Spleen (tissue), 11 donors: ENCODE data around the gene ZNF831. TPM values are rescaled to one million over a fixed set of nuclear protein-coding genes. Genes with fewer than 3 reads are reported as not detected.
A peak's percentile ranks its signal among the peaks of the same experiment; 100 is the strongest.

Experiments used
- DNase-seq: peaks from one replicate; pipeline ENCODE4 v3.0.0-alpha.2; 2020
- H3K27ac ChIP-seq, 8 donors: fragments of 200-600 bp; sonication (generic) in 7 of 8; 1 replicate in 4 of 8; 2 replicates in 4 of 8; pipeline versions ENCODE4 v1.5.0 to v1.8.0; 2016 to 2021; ENCODE audit warnings: inconsistent platforms in 4 of 8, mild to moderate bottlenecking in 4 of 8, moderate library complexity in 1 of 8
- H3K27me3 ChIP-seq, 7 donors: fragments of 200-600 bp; sonication (generic) in 6 of 7; replicated peaks in 1 of 7; 1 replicate in 4 of 7; 2 replicates in 3 of 7; pipeline versions ENCODE4 v1.5.0 to v1.8.0; 2016 to 2021; ENCODE audit warnings: inconsistent platforms in 3 of 7, mild to moderate bottlenecking in 1 of 7
- H3K36me3 ChIP-seq, 6 donors: fragments of 200-600 bp; sonication (generic) in 5 of 6; 1 replicate in 4 of 6; 2 replicates in 2 of 6; pipeline versions ENCODE4 v1.5.0 to v1.8.0; 2016 to 2021; ENCODE audit warnings: inconsistent platforms in 2 of 6
- H3K4me1 ChIP-seq, 6 donors: fragments of 200-600 bp; sonication (generic) in 5 of 6; 1 replicate in 3 of 6; 2 replicates in 3 of 6; pipeline versions ENCODE4 v1.5.0 to v1.8.0; 2016 to 2021; ENCODE audit warnings: inconsistent platforms in 3 of 6
- H3K4me3 ChIP-seq, 8 donors: fragments of 200-600 bp; sonication (generic) in 7 of 8; 1 replicate in 4 of 8; 2 replicates in 4 of 8; pipeline versions ENCODE4 v1.5.0 to v1.8.0; 2016 to 2021; ENCODE audit warnings: inconsistent platforms in 4 of 8, mild to moderate bottlenecking in 4 of 8, moderate library complexity in 2 of 8
- H3K9me3 ChIP-seq, 8 donors: fragments of 200-600 bp; sonication (generic) in 7 of 8; 1 replicate in 4 of 8; 2 replicates in 4 of 8; pipeline versions ENCODE4 v1.5.0 to v1.8.0; 2016 to 2021; ENCODE audit warnings: inconsistent platforms in 4 of 8
- CTCF ChIP-seq, 11 experiments: fragments of 200-600 bp in 7 of 11; fragments of 450-650 bp in 4 of 11; sonication (generic) in 4 of 11; IDR thresholded peaks in 8 of 11; conservative IDR thresholded peaks in 3 of 11; 1 replicate in 7 of 11; 2 replicates in 4 of 11; pipeline versions ENCODE4 v1.4.0 to v1.8.0; 2016 to 2021; ENCODE audit warnings: antibody characterized with exemption in 11 of 11, inconsistent platforms in 4 of 11, mild to moderate bottlenecking in 1 of 11
- POLR2A ChIP-seq, 3 donors: fragments of 450-650 bp; IDR thresholded peaks; one replicate each; pipeline ENCODE4 v1.5.1; 2017; ENCODE audit warnings: antibody characterized with exemption in 3 of 3, mild to moderate bottlenecking in 1 of 3
- POLR2AphosphoS5 ChIP-seq, 3 donors: sonication (generic); formaldehyde crosslinking; IDR thresholded peaks; one replicate each; pipeline ENCODE4 v1.5.1; 2017; ENCODE audit warnings: antibody characterized with exemption in 3 of 3
- WGBS, 5 donors: extraction: QIAGEN DNeasy Blood & Tissue Kit in 3 of 5; methylation state at CpG; one replicate each; pipeline versions ENCODE4 v1.1.5 to v1.1.7; 2013 to 2018; 5-methylcytosine and 5-hydroxymethylcytosine counted together
- intact Hi-C: fragments of 100-400 bp; cut with DNase I; formaldehyde crosslinking; loops from one replicate; pipeline ENCODE4 v1.15.0; 2023; ENCODE audit warnings: low total_unique reads
- polyA plus RNA-seq, 3 donors: library from polyadenylated mRNA; stranded (reverse); fragments of 200-250 nt; gene quantifications; one replicate each; pipeline ENCODE4 v1.2.1, GENCODE V29; 2013
- total RNA-seq, 7 donors: library from RNA; depleted of rRNA in 3 of 7; stranded (reverse); fragments of >200 nt in 3 of 7; fragmentation: NEBNext Ultra II Directional in 4 of 7; extraction: Animal tissue kit (Norgen Biotek cat#: 25700) in 4 of 7; gene quantifications; one replicate each; pipeline versions ENCODE4 v1.1.0 to v1.2.1, GENCODE V29; 2016 to 2021
- donor health status: healthy with polysubstance abuse.
- donor health status: DM: no; HTN: no; CAD: no; lungs with moderate emphysema.
- donor health status: DM: no; HTN: no; CAD: no.
- donor health status: Bipolar disorder and iron deficiency.
- donor health status: healthy.
- donor health status: DM: no; HTN: no; CAD: no.
- donor health status: DM: yes; HTN: yes; CAD: no.

The ZNF831 gene
- total and polyA plus RNA-seq, 10 donors, result 1.2 to 29.2 (median 10.3) TPM

- H3K4me1 ChIP-seq, result no peaks in the 10 kb centered on the region
- TF ChIP-seq POLR2AphosphoS5 (IDR thresholded peaks at IDR 0.05) (peak in 1 of 3 donors; percentile 6), POLR2A (IDR thresholded peaks at IDR 0.05) (no peak)
- peaks cover 0 to 15% (median 0%) of the 10 kb centered on the region in 7 donors for H3K27me3 ChIP-seq
- H3K36me3 ChIP-seq, result peaks cover 0 to 30% (median 3%) of the 10 kb centered on the region in 6 donors
- no peaks in the 10 kb centered on the region for H3K9me3 ChIP-seq
- no peak overlapping the region for H3K27ac ChIP-seq
- WGBS, 5 donors, result 66 to 88% (median 82%) methylated on average over 20 to 66 of the region's 66 CpGs
- intact Hi-C loops, result no loop called here
- DNase-seq, result no peak
- H3K4me3 ChIP-seq, result no peak overlapping the region
Observed at GRCh38 chr20:59191756-59192532, 28.3 kb downstream of the ZNF831 start.

GRCh38 chr20:59192533-59192896, 28.9 kb downstream of the ZNF831 start:
- Histone ChIP-seq H3K4me3 (no peak overlapping the region), H3K4me1 (no peaks in the 10 kb centered on the region), H3K27me3 (peaks cover 0 to 15% (median 0%) of the 10 kb centered on the region in 7 donors), H3K9me3 (no peaks in the 10 kb centered on the region), H3K27ac (no peak overlapping the region), H3K36me3 (peaks cover 0 to 36% (median 5%) of the 10 kb centered on the region in 6 donors)
- peak in 1 of 3 donors; percentile 36 for TF ChIP-seq POLR2AphosphoS5 (IDR thresholded peaks at IDR 0.05)
- TF ChIP-seq CTCF (IDR thresholded peaks at IDR 0.05 in 8 of 11, conservative IDR thresholded peaks at IDR 0.05 in 3 of 11), result no peak
- 94 to 96% (median 94%) methylated on average over 21 to 25 of the region's 25 CpGs for WGBS, 5 donors
- no peak for DNase-seq
- intact Hi-C loops, result no loop called here

GRCh38 chr20:59193325-59193724, 29.7 kb downstream of the ZNF831 start:
- WGBS, 5 donors, result 87 to 92% (median 90%) methylated on average over 4 to 7 of the region's 7 CpGs
- Histone ChIP-seq H3K27ac (no peak overlapping the region), H3K9me3 (no peaks in the 10 kb centered on the region), H3K4me3 (no peak overlapping the region), H3K36me3 (peaks cover 0 to 44% (median 5%) of the 10 kb centered on the region in 6 donors), H3K4me1 (no peaks in the 10 kb centered on the region), H3K27me3 (peaks cover 0 to 15% (median 0%) of the 10 kb centered on the region in 7 donors)
- intact Hi-C loops, result no loop called here
- TF ChIP-seq CTCF (IDR thresholded peaks at IDR 0.05 in 8 of 11, conservative IDR thresholded peaks at IDR 0.05 in 3 of 11), result no peak
- no peak for TF ChIP-seq POLR2A (IDR thresholded peaks at IDR 0.05)
- no peak for TF ChIP-seq POLR2AphosphoS5 (IDR thresholded peaks at IDR 0.05)
- DNase-seq, result no peak

GRCh38 chr20:59194023-59194935, 30.7 kb downstream of the ZNF831 start:
- Histone ChIP-seq H3K27me3 (peaks cover 0 to 15% (median 0%) of the 10 kb centered on the region in 7 donors), H3K9me3 (peaks cover 0 to 6% (median under 1%) of the 10 kb centered on the region in 8 donors), H3K4me1 (no peaks in the 10 kb centered on the region), H3K36me3 (peaks cover 0 to 54% (median 5%) of the 10 kb centered on the region in 6 donors), H3K27ac (no peak overlapping the region), H3K4me3 (no peak overlapping the region)
- 90 to 95% (median 91%) methylated on average over 22 to 24 of the region's 24 CpGs for WGBS, 5 donors
- TF ChIP-seq POLR2AphosphoS5 (IDR thresholded peaks at IDR 0.05) (peak in 1 of 3 donors; percentile 45), POLR2A (IDR thresholded peaks at IDR 0.05) (no peak), CTCF (IDR thresholded peaks at IDR 0.05 in 8 of 11, conservative IDR thresholded peaks at IDR 0.05 in 3 of 11) (no peak)
- intact Hi-C loops, result no loop called here
- no peak for DNase-seq
